Measurements from ENCODE around the gene NFIC.

The NFIC gene

GRCh38 chr19:3411636-3412035, 45.3 kb downstream of the NFIC start:
- no peak overlapping the region for H3K27ac ChIP-seq
- H3K4me1 ChIP-seq (ENCODE audit: control insufficient read depth in 1 of 2, insufficient read depth in 1 of 2, low read depth in 1 of 2, low read length in 1 of 2), result peaks cover 0 to under 1% of the 10 kb centered on the region in 2 experiments
- H3K9me3 ChIP-seq, result no peaks in the 10 kb centered on the region
- H3K27me3 ChIP-seq, result no peaks in the 10 kb centered on the region
- TF ChIP-seq CTCF (IDR thresholded peaks at IDR 0.05), result no peak
- peaks cover 21% of the 10 kb centered on the region for H3K36me3 ChIP-seq
- H3K4me3 ChIP-seq (ENCODE audit: low read depth in 1 of 2, low read length in 1 of 2), result no peak overlapping the region

GRCh38 chr19:3412066-3412465, 45.7 kb downstream of the NFIC start:
- Histone ChIP-seq H3K27me3 (no peaks in the 10 kb centered on the region), H3K27ac (no peak overlapping the region), H3K4me1 (ENCODE audit: control insufficient read depth in 1 of 2, insufficient read depth in 1 of 2, low read depth in 1 of 2, low read length in 1 of 2) (no peaks in the 10 kb centered on the region), H3K36me3 (peaks cover 21% of the 10 kb centered on the region), H3K9me3 (no peaks in the 10 kb centered on the region), H3K4me3 (ENCODE audit: low read depth in 1 of 2, low read length in 1 of 2) (no peak overlapping the region)
- TF ChIP-seq CTCF (IDR thresholded peaks at IDR 0.05), result no peak

GRCh38 chr19:3413796-3414327, 47.5 kb downstream of the NFIC start:
- Histone ChIP-seq H3K4me1 (ENCODE audit: control insufficient read depth in 1 of 2, insufficient read depth in 1 of 2, low read depth in 1 of 2, low read length in 1 of 2) (no peaks in the 10 kb centered on the region), H3K9me3 (no peaks in the 10 kb centered on the region), H3K27me3 (no peaks in the 10 kb centered on the region), H3K36me3 (peaks cover 21% of the 10 kb centered on the region), H3K4me3 (ENCODE audit: low read depth in 1 of 2, low read length in 1 of 2) (no peak overlapping the region), H3K27ac (no peak overlapping the region)
- no peak for TF ChIP-seq CTCF (IDR thresholded peaks at IDR 0.05)

- no peaks in the 10 kb centered on the region for H3K27me3 ChIP-seq
- no peak for TF ChIP-seq CTCF (IDR thresholded peaks at IDR 0.05)
- H3K9me3 ChIP-seq, result no peaks in the 10 kb centered on the region
Observed at GRCh38 chr19:3415695-3416094, 49.3 kb downstream of the NFIC start.

GRCh38 chr19:3420244-3420755, 53.9 kb downstream of the NFIC start:
- H3K36me3 ChIP-seq, result peaks cover 19% of the 10 kb centered on the region
- TF ChIP-seq CTCF (IDR thresholded peaks at IDR 0.05), result no peak
- no peak overlapping the region for H3K27ac ChIP-seq

More at GRCh38 chr19:3415695-3416094, 49.3 kb downstream of the NFIC start:
- no peak overlapping the region for H3K27ac ChIP-seq
- H3K4me1 ChIP-seq (ENCODE audit: control insufficient read depth in 1 of 2, insufficient read depth in 1 of 2, low read depth in 1 of 2, low read length in 1 of 2), result no peaks in the 10 kb centered on the region
- H3K36me3 ChIP-seq, result peaks cover 16% of the 10 kb centered on the region
- no peak overlapping the region for H3K4me3 ChIP-seq (ENCODE audit: low read depth in 1 of 2, low read length in 1 of 2)

More at GRCh38 chr19:3420244-3420755, 53.9 kb downstream of the NFIC start:
- Histone ChIP-seq H3K4me1 (ENCODE audit: control insufficient read depth in 1 of 2, insufficient read depth in 1 of 2, low read depth in 1 of 2, low read length in 1 of 2) (no peaks in the 10 kb centered on the region), H3K9me3 (no peaks in the 10 kb centered on the region), H3K4me3 (ENCODE audit: low read depth in 1 of 2, low read length in 1 of 2) (no peak overlapping the region), H3K27me3 (no peaks in the 10 kb centered on the region)
